RKO (cell line): ENCODE results near the gene GLDC.

Experiments
- DNase-seq: peaks from one replicate; pipeline ENCODE4 v3.0.0-alpha.2; 2016; ENCODE audit warnings: low spot score

The GLDC gene

GRCh38 chr9:6620353-6620752, 25.2 kb downstream of the GLDC start:
- no peak for DNase-seq

GRCh38 chr9:6619909-6620308, 25.6 kb downstream of the GLDC start:
- no peak for DNase-seq

GRCh38 chr9:6616951-6617602, 28.5 kb downstream of the GLDC start:
- DNase-seq, result no peak

GRCh38 chr9:6614489-6614888, 31.0 kb downstream of the GLDC start:
- DNase-seq, result no peak

- no peak for DNase-seq
Measured at GRCh38 chr9:6611865-6612264, 33.7 kb downstream of the GLDC start.

- no peak for DNase-seq
Measured at GRCh38 chr9:6610073-6610472, 35.5 kb downstream of the GLDC start.

GRCh38 chr9:6609497-6610016, 36.0 kb downstream of the GLDC start:
- no peak for DNase-seq

GRCh38 chr9:6605202-6605601, 40.3 kb downstream of the GLDC start:
- DNase-seq, result no peak

GRCh38 chr9:6600426-6600825, 45.1 kb downstream of the GLDC start:
- DNase-seq, result no peak

GRCh38 chr9:6600006-6600405, 45.5 kb downstream of the GLDC start:
- DNase-seq, result no peak

- no peak for DNase-seq
Measured at GRCh38 chr9:6598249-6598725, 47.2 kb downstream of the GLDC start.

- no peak for DNase-seq
Measured at GRCh38 chr9:6592791-6593190, 52.7 kb downstream of the GLDC start.

- no peak for DNase-seq
Measured at GRCh38 chr9:6592231-6592630, 53.3 kb downstream of the GLDC start.

GRCh38 chr9:6590772-6591384, 54.7 kb downstream of the GLDC start:
- no peak for DNase-seq

- DNase-seq, result no peak
Measured at GRCh38 chr9:6590334-6590733, 55.2 kb downstream of the GLDC start.

GRCh38 chr9:6584881-6585597, 60.5 kb downstream of the GLDC start:
- DNase-seq, result peak; percentile 57

GRCh38 chr9:6581253-6581652, 64.3 kb downstream of the GLDC start:
- no peak for DNase-seq

GRCh38 chr9:6579613-6580012, 65.9 kb downstream of the GLDC start:
- DNase-seq, result no peak

GRCh38 chr9:6576987-6577386, 68.5 kb downstream of the GLDC start:
- no peak for DNase-seq

GRCh38 chr9:6575324-6576034, 70.0 kb downstream of the GLDC start:
- DNase-seq, result no peak

GRCh38 chr9:6567140-6567591, 78.4 kb downstream of the GLDC start:
- DNase-seq, result peak; percentile 93

GRCh38 chr9:6566409-6567139, 79.0 kb downstream of the GLDC start:
- DNase-seq, result peak; percentile 99
